ENCODE results near the gene CCDC87.

DNA sequence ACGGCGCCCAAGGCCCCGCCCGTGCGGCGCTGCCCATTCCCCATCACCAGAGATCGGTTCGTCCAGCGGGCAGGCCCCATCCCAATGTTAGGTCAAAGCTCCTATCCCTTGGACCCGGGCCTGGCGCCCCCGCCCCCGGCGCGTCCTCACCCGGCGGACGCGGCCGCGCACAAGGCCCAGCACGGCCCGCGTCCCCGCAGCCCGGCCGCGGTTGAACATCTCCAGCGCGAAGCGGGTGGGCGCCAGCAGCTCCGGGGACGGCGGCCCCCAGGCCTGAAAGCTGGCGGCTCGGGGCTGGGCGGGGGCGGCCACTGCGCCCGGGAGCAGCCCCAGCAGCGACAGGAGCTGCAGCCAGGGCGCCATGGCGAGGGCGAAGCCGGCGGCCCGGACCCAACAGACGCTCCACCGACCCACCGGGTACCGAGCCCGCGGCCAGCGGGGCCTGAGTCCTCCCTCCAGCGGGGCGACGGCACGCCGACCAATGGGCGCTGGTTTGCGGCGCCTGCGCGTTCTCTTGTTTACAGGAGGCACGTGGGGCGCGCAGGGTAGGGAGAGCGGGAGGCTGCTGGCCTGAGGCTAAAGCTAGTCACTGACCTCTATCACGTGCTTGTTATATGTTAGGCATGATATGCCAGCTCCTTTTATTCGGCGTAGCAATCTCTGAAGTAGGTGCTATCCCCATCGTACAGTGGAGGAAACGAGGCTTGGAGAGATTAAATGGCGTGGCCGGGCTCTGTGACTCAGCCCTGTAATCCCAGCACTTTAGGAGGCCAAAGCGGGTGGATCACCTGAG lies 24.5 kb downstream of the CCDC87 start, which contains the start of gene CTSF:
- TF ChIP-seq, protein P1, sequence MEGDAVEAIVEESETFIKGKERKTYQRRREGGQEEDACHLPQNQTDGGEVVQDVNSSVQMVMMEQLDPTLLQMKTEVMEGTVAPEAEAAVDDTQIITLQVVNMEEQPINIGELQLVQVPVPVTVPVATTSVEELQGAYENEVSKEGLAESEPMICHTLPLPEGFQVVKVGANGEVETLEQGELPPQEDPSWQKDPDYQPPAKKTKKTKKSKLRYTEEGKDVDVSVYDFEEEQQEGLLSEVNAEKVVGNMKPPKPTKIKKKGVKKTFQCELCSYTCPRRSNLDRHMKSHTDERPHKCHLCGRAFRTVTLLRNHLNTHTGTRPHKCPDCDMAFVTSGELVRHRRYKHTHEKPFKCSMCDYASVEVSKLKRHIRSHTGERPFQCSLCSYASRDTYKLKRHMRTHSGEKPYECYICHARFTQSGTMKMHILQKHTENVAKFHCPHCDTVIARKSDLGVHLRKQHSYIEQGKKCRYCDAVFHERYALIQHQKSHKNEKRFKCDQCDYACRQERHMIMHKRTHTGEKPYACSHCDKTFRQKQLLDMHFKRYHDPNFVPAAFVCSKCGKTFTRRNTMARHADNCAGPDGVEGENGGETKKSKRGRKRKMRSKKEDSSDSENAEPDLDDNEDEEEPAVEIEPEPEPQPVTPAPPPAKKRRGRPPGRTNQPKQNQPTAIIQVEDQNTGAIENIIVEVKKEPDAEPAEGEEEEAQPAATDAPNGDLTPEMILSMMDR (conservative IDR thresholded peaks at IDR 0.05; ENCODE audit: low read length): no peak
- no peak for TF ChIP-seq EZH2phosphoT487 (IDR thresholded peaks at IDR 0.05; ENCODE audit: borderline replicate concordance)

All from Loucy (cell line).